Mononuclear cell (primary cell): Measurements from ENCODE around the gene RNF17. TPM values are rescaled to one million over a fixed set of nuclear protein-coding genes. Genes with fewer than 3 reads are reported as not detected.
"Not testable (repeated sequence)": the region's sequence is repeated elsewhere in the genome, so short reads cannot be mapped to it uniquely, and the experiment has no call there.

Source experiments
- H3K27me3 ChIP-seq: 2 replicates; pipeline ENCODE4 v1.6.0; 2011; ENCODE audit warnings: low read length, control low read depth; ENCODE audit not compliant: insufficient read depth
- H3K4me1 ChIP-seq: 2 replicates; pipeline ENCODE4 v1.5.1; 2011; ENCODE audit warnings: mild to moderate bottlenecking, low read length, control low read depth; ENCODE audit not compliant: insufficient read depth
- H3K4me3 ChIP-seq: 2 replicates; pipeline ENCODE4 v1.5.1; 2011; ENCODE audit warnings: mild to moderate bottlenecking, low read length, moderate library complexity
- H3K9me3 ChIP-seq: 2 replicates; pipeline ENCODE4 v1.5.1; 2011; ENCODE audit warnings: low read depth, mild to moderate bottlenecking, control low read depth, low read length
- total RNA-seq: library from RNA; depleted of rRNA; stranded (reverse); fragments of >200 nt; gene quantifications from one replicate; pipeline ENCODE4 v1.2.3, GENCODE V29; 2012

Gene RNF17
- not detected for total RNA-seq

GRCh38 chr13:24763596-24764275 lies at the start of gene RNF17:
TSS of gene RNF17 (plus strand) at chr13:24764169. CDS start at chr13:24764204, 35 bp downstream.
- H3K9me3 ChIP-seq = no peaks in the 10 kb centered on the region
- H3K27me3 ChIP-seq = no peaks in the 10 kb centered on the region
- H3K4me3 ChIP-seq = no peak within 1 kb of the TSS
- no peaks in the 10 kb centered on the region for H3K4me1 ChIP-seq

- no peaks in the 10 kb centered on the region for H3K9me3 ChIP-seq
- no peaks in the 10 kb centered on the region for H3K27me3 ChIP-seq
- H3K4me3 ChIP-seq = no peak overlapping the region
- no peaks in the 10 kb centered on the region for H3K4me1 ChIP-seq
Measured at GRCh38 chr13:24716011-24716410, 48.0 kb upstream of the RNF17 start.

- Histone ChIP-seq H3K4me1 (no peaks in the 10 kb centered on the region), H3K27me3 (no peaks in the 10 kb centered on the region), H3K9me3 (no peaks in the 10 kb centered on the region), H3K4me3 (no peak overlapping the region)
Measured at GRCh38 chr13:24716446-24716845, 47.5 kb upstream of the RNF17 start.

GRCh38 chr13:24717217-24717616 lies 46.8 kb upstream of the RNF17 start:
- H3K4me1 ChIP-seq = no peaks in the 10 kb centered on the region
- H3K4me3 ChIP-seq = no peak overlapping the region
- no peaks in the 10 kb centered on the region for H3K9me3 ChIP-seq
- no peaks in the 10 kb centered on the region for H3K27me3 ChIP-seq

GRCh38 chr13:24718192-24718965 lies 45.6 kb upstream of the RNF17 start:
- H3K4me1 ChIP-seq = no peaks in the 10 kb centered on the region
- no peaks in the 10 kb centered on the region for H3K27me3 ChIP-seq
- no peaks in the 10 kb centered on the region for H3K9me3 ChIP-seq

GRCh38 chr13:24719139-24719538 lies 44.8 kb upstream of the RNF17 start:
- Histone ChIP-seq H3K9me3 (no peaks in the 10 kb centered on the region), H3K4me1 (no peaks in the 10 kb centered on the region), H3K4me3 (no peak overlapping the region), H3K27me3 (no peaks in the 10 kb centered on the region)

More at GRCh38 chr13:24718192-24718965, 45.6 kb upstream of the RNF17 start:
- no peak overlapping the region for H3K4me3 ChIP-seq

GRCh38 chr13:24723206-24723605 lies 40.8 kb upstream of the RNF17 start:
- Histone ChIP-seq H3K4me1 (no peaks in the 10 kb centered on the region), H3K9me3 (no peaks in the 10 kb centered on the region), H3K4me3 (no peak overlapping the region), H3K27me3 (no peaks in the 10 kb centered on the region)

DNA sequence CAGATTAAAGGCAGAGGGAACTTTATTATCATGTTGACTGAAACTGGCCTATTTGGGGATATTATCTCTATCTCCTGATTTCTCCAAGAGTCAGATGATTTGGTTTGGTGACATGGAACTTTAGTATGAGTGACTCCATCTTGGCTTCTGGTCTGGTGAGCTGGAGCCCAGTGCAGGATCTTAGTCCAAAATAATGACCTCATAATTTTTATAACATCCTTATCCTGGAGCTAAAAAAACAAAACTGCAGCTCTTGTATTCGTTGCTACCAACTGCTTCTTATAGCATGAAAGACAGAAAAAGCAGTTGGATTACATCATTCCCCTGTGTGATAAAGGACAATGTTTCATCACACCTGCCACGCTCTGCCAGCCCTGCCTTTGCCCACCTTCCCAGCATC lies 39.3 kb upstream of the RNF17 start:
- H3K4me3 ChIP-seq = no peak overlapping the region
- H3K27me3 ChIP-seq = no peaks in the 10 kb centered on the region
- H3K4me1 ChIP-seq = no peaks in the 10 kb centered on the region
- no peaks in the 10 kb centered on the region for H3K9me3 ChIP-seq

DNA sequence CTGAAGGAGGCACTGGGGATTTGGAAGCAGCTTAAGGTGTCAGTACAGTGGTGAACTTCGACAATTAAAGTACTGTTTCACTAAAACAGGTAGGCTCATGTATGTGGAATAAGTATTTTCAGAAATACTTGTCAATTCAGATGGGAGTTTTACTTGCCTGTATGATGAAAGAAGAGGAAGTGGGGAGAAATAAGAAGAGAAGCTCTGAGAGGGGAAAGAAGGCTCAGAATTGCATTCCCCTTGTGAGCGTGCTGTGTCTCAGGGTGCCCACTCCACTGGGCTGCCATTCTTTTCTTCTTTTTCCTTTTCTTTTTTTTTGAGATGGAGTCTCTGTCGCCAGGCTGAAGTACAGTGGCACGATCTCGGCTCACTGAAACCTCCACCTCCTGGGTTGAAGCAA lies 38.6 kb upstream of the RNF17 start:
- H3K27me3 ChIP-seq = no peaks in the 10 kb centered on the region
- H3K4me1 ChIP-seq = no peaks in the 10 kb centered on the region
- no peak overlapping the region for H3K4me3 ChIP-seq
- H3K9me3 ChIP-seq = no peaks in the 10 kb centered on the region

DNA sequence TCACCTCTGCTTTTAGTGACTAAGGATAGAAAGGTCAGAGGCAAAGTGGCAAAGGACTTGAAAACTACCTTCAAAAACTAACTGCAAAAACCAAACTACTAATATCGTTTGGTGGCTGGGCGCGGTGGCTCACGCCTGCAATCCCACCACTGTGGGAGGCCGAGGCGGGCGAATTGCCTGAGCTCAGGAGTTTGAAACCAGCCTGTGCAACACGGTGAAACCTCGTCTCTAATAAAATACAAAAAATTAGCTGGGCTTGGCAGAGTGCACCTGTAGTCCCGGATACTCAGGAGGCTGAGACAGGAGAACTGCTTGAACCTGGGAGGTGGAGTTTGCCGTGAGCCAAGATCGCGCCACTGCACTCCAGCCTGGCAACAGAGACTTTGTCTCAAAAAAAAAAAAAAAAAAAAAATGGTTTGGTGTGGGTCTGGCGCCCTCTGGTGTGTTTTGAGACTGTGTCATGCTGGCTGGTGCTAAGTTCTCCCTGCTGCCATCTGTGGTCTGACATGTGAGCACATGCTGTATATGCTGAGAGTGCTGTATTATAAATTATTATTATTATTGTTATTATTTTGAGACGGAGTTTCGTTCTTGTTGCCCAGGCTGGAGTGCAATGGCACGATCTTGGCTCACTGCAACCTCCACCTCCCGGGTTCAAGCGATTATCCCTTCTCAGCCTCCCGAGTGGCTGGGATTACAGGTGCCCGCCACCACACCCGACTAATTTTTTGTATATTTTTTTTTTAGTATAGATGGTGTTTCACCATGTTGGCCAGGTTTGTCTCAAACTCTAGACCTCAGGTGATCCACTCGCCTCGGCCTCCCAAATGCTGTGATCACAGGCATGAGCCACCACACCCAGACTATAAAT lies 36.0 kb upstream of the RNF17 start:
- no peaks in the 10 kb centered on the region for H3K4me1 ChIP-seq
- no peaks in the 10 kb centered on the region for H3K9me3 ChIP-seq
- H3K4me3 ChIP-seq = no peak overlapping the region
- H3K27me3 ChIP-seq = no peaks in the 10 kb centered on the region

DNA sequence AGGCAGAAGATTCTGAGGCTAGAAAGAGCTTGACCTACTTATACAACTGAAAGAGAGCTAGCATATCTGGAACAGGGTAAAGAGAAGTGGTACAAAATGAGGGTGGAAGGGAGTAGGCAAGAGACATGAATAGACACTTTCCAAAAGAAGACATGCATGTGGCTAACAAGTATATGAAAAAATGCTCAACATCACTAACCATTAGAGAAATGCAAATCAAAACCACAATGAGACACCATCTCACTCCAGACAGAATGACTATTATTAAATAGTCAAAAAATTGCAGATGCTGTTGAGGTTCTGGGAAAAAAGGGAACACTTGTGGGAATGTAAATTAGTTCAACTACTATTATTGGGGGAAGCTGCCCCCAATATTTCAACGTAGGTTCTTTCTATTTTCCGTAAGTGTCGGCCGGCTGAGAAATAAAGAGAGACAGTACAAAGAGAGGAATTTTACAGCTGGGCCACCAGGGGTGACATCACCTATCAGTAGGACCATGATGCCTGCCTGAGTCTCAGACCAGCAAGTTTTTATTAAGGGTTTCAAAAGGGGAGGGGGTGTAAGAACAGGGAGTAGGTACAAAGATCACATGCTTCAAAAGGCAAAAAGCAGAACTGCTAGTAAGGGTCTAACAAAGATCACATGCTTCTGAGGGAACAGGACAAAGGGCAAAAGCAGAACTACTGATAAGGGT lies 32.9 kb upstream of the RNF17 start:
- not testable (repeated sequence) for H3K27me3 ChIP-seq, H3K4me3 ChIP-seq, H3K9me3 ChIP-seq, H3K4me1 ChIP-seq

- H3K27me3 ChIP-seq = no peaks in the 10 kb centered on the region
- no peaks in the 10 kb centered on the region for H3K4me1 ChIP-seq
- H3K4me3 ChIP-seq = no peak overlapping the region
- H3K9me3 ChIP-seq = no peaks in the 10 kb centered on the region
Measured at GRCh38 chr13:24734950-24735349, 29.0 kb upstream of the RNF17 start.

DNA sequence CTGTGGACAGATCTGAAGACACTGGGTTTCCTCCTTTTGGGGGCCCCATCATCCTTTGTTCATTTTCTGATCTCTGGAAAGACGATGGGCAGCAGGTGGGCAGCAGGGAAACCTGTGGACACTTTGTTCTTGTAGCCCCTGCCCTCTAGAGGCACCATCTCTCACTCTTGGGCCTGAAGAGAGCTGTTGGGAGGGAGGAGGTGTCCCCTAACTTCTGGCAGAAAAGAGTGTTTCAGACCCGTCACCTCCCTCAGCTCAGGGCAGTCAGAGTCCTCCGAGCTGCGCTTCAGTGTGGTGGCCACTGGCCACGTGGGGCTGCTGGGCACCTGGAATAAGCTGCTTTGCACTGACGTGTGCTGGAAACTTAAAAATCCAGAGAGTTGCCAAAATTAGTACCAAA lies 26.9 kb upstream of the RNF17 start:
- Histone ChIP-seq H3K27me3 (no peaks in the 10 kb centered on the region), H3K4me1 (no peaks in the 10 kb centered on the region), H3K9me3 (no peaks in the 10 kb centered on the region), H3K4me3 (no peak overlapping the region)

- Histone ChIP-seq H3K4me3 (no peak overlapping the region), H3K9me3 (no peaks in the 10 kb centered on the region), H3K27me3 (no peaks in the 10 kb centered on the region), H3K4me1 (no peaks in the 10 kb centered on the region)
Measured at GRCh38 chr13:24738366-24738847, 25.6 kb upstream of the RNF17 start.
